Suprapubic skin (tissue), 4 donors: ENCODE measurements around the gene EEF1A2. TPM values are rescaled to one million over a fixed set of nuclear protein-coding genes. Genes with fewer than 3 reads are reported as not detected.

Experiments
- DNase-seq, 2 donors: peaks; one replicate each; pipeline ENCODE4 v3.0.0-alpha.2; 2019; ENCODE audit warnings: low spot score in 2 of 2
- H3K27ac ChIP-seq: fragments of 200-600 bp; sonication (generic); one replicate; pipeline ENCODE4 v1.5.1; 2019
- H3K27me3 ChIP-seq: fragments of 200-600 bp; sonication (generic); one replicate; pipeline ENCODE4 v1.5.1; 2019
- H3K36me3 ChIP-seq: fragments of 200-600 bp; sonication (generic); one replicate; pipeline ENCODE4 v1.5.1; 2019
- H3K4me1 ChIP-seq: fragments of 200-600 bp; sonication (generic); one replicate; pipeline ENCODE4 v1.5.1; 2019
- H3K4me3 ChIP-seq: fragments of 200-600 bp; sonication (generic); one replicate; pipeline ENCODE4 v1.5.1; 2019; ENCODE audit warnings: mild to moderate bottlenecking
- H3K9me3 ChIP-seq: fragments of 200-600 bp; sonication (generic); one replicate; pipeline ENCODE4 v1.5.1; 2019
- CTCF ChIP-seq, 2 donors: fragments of 200-600 bp in 1 of 2; fragments of 450-650 bp in 1 of 2; sonication (generic) in 1 of 2; IDR thresholded peaks; one replicate each; pipeline ENCODE4 v1.5.1; 2016 to 2019; ENCODE audit warnings: antibody characterized with exemption in 2 of 2, mild to moderate bottlenecking in 1 of 2, moderate library complexity in 1 of 2
- EP300 ChIP-seq: sonication (generic); formaldehyde crosslinking; IDR thresholded peaks from one replicate; pipeline ENCODE4 v1.6.1; 2017; ENCODE audit warnings: antibody characterized with exemption
- POLR2A ChIP-seq, 2 donors: fragments of 450-650 bp; IDR thresholded peaks; one replicate each; pipeline ENCODE4 v1.6.1; 2017; ENCODE audit warnings: antibody characterized with exemption in 2 of 2, mild to moderate bottlenecking in 2 of 2, moderate library complexity in 2 of 2
- POLR2AphosphoS5 ChIP-seq, 3 donors: sonication (generic); formaldehyde crosslinking; IDR thresholded peaks; one replicate each; pipeline ENCODE4 v1.6.1; 2017; ENCODE audit warnings: antibody characterized with exemption in 3 of 3
- WGBS: methylation state at CpG from one replicate; pipeline ENCODE4 v1.1.5; 2018; 5-methylcytosine and 5-hydroxymethylcytosine counted together
- total RNA-seq, 4 donors: library from RNA; depleted of rRNA; stranded (reverse); fragments of >200 nt; gene quantifications; one replicate each; pipeline ENCODE4 v1.1.0, GENCODE V29; 2016

The EEF1A2 gene
- total RNA-seq, 4 donors from 2014 or later = 4.8 to 13.4 (median 12.0) TPM

GRCh38 chr20:63525185-63525584, 26.3 kb upstream of the EEF1A2 start:
- DNase-seq = no peak
- Histone ChIP-seq H3K4me1 (peaks cover 20% of the 10 kb centered on the region), H3K27me3 (no peaks in the 10 kb centered on the region), H3K27ac (no peak overlapping the region), H3K4me3 (no peak overlapping the region), H3K9me3 (no peaks in the 10 kb centered on the region), H3K36me3 (peaks cover 18% of the 10 kb centered on the region)
- 51% methylated on average over 3 of the region's 3 CpGs for WGBS
- TF ChIP-seq CTCF (IDR thresholded peaks at IDR 0.05) = no peak
- TF ChIP-seq POLR2A (IDR thresholded peaks at IDR 0.05) = no peak
- TF ChIP-seq EP300 = no peak
- no peak for TF ChIP-seq POLR2AphosphoS5 (IDR thresholded peaks at IDR 0.05)

GRCh38 chr20:63522981-63523611, 24.2 kb upstream of the EEF1A2 start:
- H3K27ac ChIP-seq = peak overlapping the region; percentile 98
- H3K36me3 ChIP-seq = peaks cover 18% of the 10 kb centered on the region
- peak overlapping the region; percentile 75 for H3K4me3 ChIP-seq
- H3K9me3 ChIP-seq = no peaks in the 10 kb centered on the region
- no peak for TF ChIP-seq EP300
- TF ChIP-seq POLR2AphosphoS5 (IDR thresholded peaks at IDR 0.05) = no peak
- TF ChIP-seq CTCF (IDR thresholded peaks at IDR 0.05) = no peak
- no peak for TF ChIP-seq POLR2A (IDR thresholded peaks at IDR 0.05)
- WGBS = 66% methylated on average over 4 of the region's 11 CpGs
- H3K27me3 ChIP-seq = no peaks in the 10 kb centered on the region
- H3K4me1 ChIP-seq = peaks cover 32% of the 10 kb centered on the region
- peak; percentile 77 to 78 for DNase-seq

GRCh38 chr20:63522091-63522868, 23.4 kb upstream of the EEF1A2 start:
- Histone ChIP-seq H3K36me3 (peaks cover 18% of the 10 kb centered on the region), H3K27me3 (no peaks in the 10 kb centered on the region), H3K4me3 (peak overlapping the region; percentile 75), H3K9me3 (no peaks in the 10 kb centered on the region), H3K4me1 (peaks cover 32% of the 10 kb centered on the region), H3K27ac (peak overlapping the region; percentile 98)
- DNase-seq = no peak
- TF ChIP-seq POLR2A (IDR thresholded peaks at IDR 0.05) (no peak), POLR2AphosphoS5 (IDR thresholded peaks at IDR 0.05) (no peak), EP300 (no peak), CTCF (IDR thresholded peaks at IDR 0.05) (no peak)
- WGBS = 70% methylated on average over 10 of the region's 13 CpGs

- WGBS = 31% methylated on average over 3 of the region's 23 CpGs
- Histone ChIP-seq H3K27me3 (no peaks in the 10 kb centered on the region), H3K36me3 (peaks cover 18% of the 10 kb centered on the region), H3K27ac (peak overlapping the region; percentile 98), H3K9me3 (no peaks in the 10 kb centered on the region), H3K4me1 (peaks cover 32% of the 10 kb centered on the region), H3K4me3 (peak overlapping the region; percentile 75)
- TF ChIP-seq EP300 (no peak), CTCF (IDR thresholded peaks at IDR 0.05) (no peak), POLR2A (IDR thresholded peaks at IDR 0.05) (no peak), POLR2AphosphoS5 (IDR thresholded peaks at IDR 0.05) (no peak)
- DNase-seq = no peak
These were observed 22.7 kb upstream of the EEF1A2 start for GRCh38 chr20:63521602-63522001.

GRCh38 chr20:63520934-63521601, 22.2 kb upstream of the EEF1A2 start:
- DNase-seq = peak; percentile 84 to 89
- Histone ChIP-seq H3K27ac (peak overlapping the region; percentile 98), H3K4me3 (peak overlapping the region; percentile 75), H3K4me1 (peaks cover 32% of the 10 kb centered on the region), H3K9me3 (no peaks in the 10 kb centered on the region), H3K36me3 (peaks cover 18% of the 10 kb centered on the region), H3K27me3 (no peaks in the 10 kb centered on the region)
- TF ChIP-seq EP300 (no peak), POLR2AphosphoS5 (IDR thresholded peaks at IDR 0.05) (peak in 1 of 3 donors; percentile 12)
- WGBS = under 1% methylated on average over 17 of the region's 68 CpGs
